ENCODE measurements around the gene POLR3E. TPM values are rescaled to one million over a fixed set of nuclear protein-coding genes. Genes with fewer than 3 reads are reported as not detected.
"Not testable (repeated sequence)": the region's sequence is repeated elsewhere in the genome, so short reads cannot be mapped to it uniquely, and the experiment has no call there.

The POLR3E gene
- total RNA-seq, 1 donor from 2014 or later: 102 TPM

GRCh38 chr16:22337849-22338635 lies 40.8 kb downstream of the POLR3E start:
- DNase-seq: no peak
- Mint-ChIP-seq H3K9me3 (peaks cover 29% of the 10 kb centered on the region), H3K4me1 (peaks cover 19% of the 10 kb centered on the region), H3K36me3 (ENCODE audit: low read depth) (peaks cover 92% of the 10 kb centered on the region), H3K4me3 (peak overlapping the region; percentile 1), H3K27me3 (no peaks in the 10 kb centered on the region), H3K27ac (peak overlapping the region; percentile 66)
- intact Hi-C loops (cut with micrococcal nuclease): loop anchor here (5.0 kb wide), 1 partner anchor 34 kb away; the partner anchor contains the start of gene CDR2

GRCh38 chr16:22340945-22341344 lies 43.7 kb downstream of the POLR3E start:
- Mint-ChIP-seq H3K27me3 (no peaks in the 10 kb centered on the region), H3K4me3 (no peak overlapping the region), H3K4me1 (peaks cover 19% of the 10 kb centered on the region), H3K9me3 (peaks cover 29% of the 10 kb centered on the region), H3K36me3 (ENCODE audit: low read depth) (peaks cover 77% of the 10 kb centered on the region), H3K27ac (no peak overlapping the region)
- intact Hi-C loops (cut with micrococcal nuclease): no loop called here
- DNase-seq: no peak

- Mint-ChIP-seq H3K9me3 (peaks cover 22% of the 10 kb centered on the region), H3K27ac (no peak overlapping the region), H3K4me1 (peaks cover 19% of the 10 kb centered on the region), H3K27me3 (no peaks in the 10 kb centered on the region), H3K36me3 (ENCODE audit: low read depth) (peaks cover 76% of the 10 kb centered on the region), H3K4me3 (no peak overlapping the region)
- intact Hi-C loops (cut with micrococcal nuclease): no loop called here
- no peak for DNase-seq
Observed at GRCh38 chr16:22342082-22342481, 44.9 kb downstream of the POLR3E start.

GRCh38 chr16:22346483-22346882 lies 49.3 kb downstream of the POLR3E start:
- H3K27me3 Mint-ChIP-seq: no peaks in the 10 kb centered on the region
- intact Hi-C loops (cut with micrococcal nuclease): no loop called here
- H3K4me1 Mint-ChIP-seq: peaks cover 10% of the 10 kb centered on the region
- no peak overlapping the region for H3K4me3 Mint-ChIP-seq
- H3K9me3 Mint-ChIP-seq: no peaks in the 10 kb centered on the region
- H3K36me3 Mint-ChIP-seq (ENCODE audit: low read depth): peaks cover 75% of the 10 kb centered on the region
- DNase-seq: no peak
- peak overlapping the region; percentile 23 for H3K27ac Mint-ChIP-seq

GRCh38 chr16:22347100-22347820 lies 50.1 kb downstream of the POLR3E start:
- no peak for DNase-seq
- peaks cover 9% of the 10 kb centered on the region for H3K4me1 Mint-ChIP-seq
- H3K27ac Mint-ChIP-seq: no peak overlapping the region
- intact Hi-C loops (cut with micrococcal nuclease): no loop called here
- H3K27me3 Mint-ChIP-seq: no peaks in the 10 kb centered on the region
- H3K9me3 Mint-ChIP-seq: no peaks in the 10 kb centered on the region
- peaks cover 72% of the 10 kb centered on the region for H3K36me3 Mint-ChIP-seq (ENCODE audit: low read depth)
- no peak overlapping the region for H3K4me3 Mint-ChIP-seq

GRCh38 chr16:22348291-22348690 lies 51.1 kb downstream of the POLR3E start:
- Mint-ChIP-seq H3K36me3 (ENCODE audit: low read depth) (peaks cover 67% of the 10 kb centered on the region), H3K4me1 (peaks cover 10% of the 10 kb centered on the region), H3K27me3 (no peaks in the 10 kb centered on the region), H3K4me3 (no peak overlapping the region), H3K27ac (no peak overlapping the region), H3K9me3 (no peaks in the 10 kb centered on the region)
- no peak for DNase-seq
- intact Hi-C loops (cut with micrococcal nuclease): no loop called here

- H3K36me3 Mint-ChIP-seq (ENCODE audit: low read depth): peaks cover 66% of the 10 kb centered on the region
- H3K9me3 Mint-ChIP-seq; intact Hi-C loops (cut with micrococcal nuclease); DNase-seq; H3K27ac Mint-ChIP-seq; H3K27me3 Mint-ChIP-seq; H3K4me3 Mint-ChIP-seq: not testable (repeated sequence)
- H3K4me1 Mint-ChIP-seq: peaks cover 34% of the 10 kb centered on the region
Observed at GRCh38 chr16:22351017-22351416, 53.8 kb downstream of the POLR3E start.

GRCh38 chr16:22352140-22352539 lies 54.9 kb downstream of the POLR3E start:
- intact Hi-C loops (cut with micrococcal nuclease): no loop called here
- Mint-ChIP-seq H3K27me3 (no peaks in the 10 kb centered on the region), H3K27ac (peak overlapping the region; percentile 95), H3K36me3 (ENCODE audit: low read depth) (peaks cover 56% of the 10 kb centered on the region), H3K9me3 (peaks cover 3% of the 10 kb centered on the region), H3K4me1 (peaks cover 34% of the 10 kb centered on the region), H3K4me3 (no peak overlapping the region)
- DNase-seq: no peak

GRCh38 chr16:22352723-22353122 lies 55.5 kb downstream of the POLR3E start:
- intact Hi-C loops (cut with micrococcal nuclease): loop anchor here (1.0 kb wide), 1 partner anchor 22 kb away; the partner anchor contains the start of gene CDR2
- H3K4me3 Mint-ChIP-seq: no peak overlapping the region

GRCh38 chr16:22353191-22353919 lies 56.1 kb downstream of the POLR3E start:
- peak overlapping the region; percentile 49 for H3K4me3 Mint-ChIP-seq

More at GRCh38 chr16:22352723-22353122, 55.5 kb downstream of the POLR3E start:
- DNase-seq: no peak
- Mint-ChIP-seq H3K36me3 (ENCODE audit: low read depth) (peaks cover 55% of the 10 kb centered on the region), H3K27me3 (no peaks in the 10 kb centered on the region), H3K9me3 (peaks cover 3% of the 10 kb centered on the region), H3K4me1 (peaks cover 38% of the 10 kb centered on the region), H3K27ac (peak overlapping the region; percentile 95)

GRCh38 chr16:22353933-22354541 lies 56.8 kb downstream of the POLR3E start:
- Mint-ChIP-seq H3K27ac (peak overlapping the region; percentile 95), H3K4me1 (peaks cover 48% of the 10 kb centered on the region), H3K27me3 (no peaks in the 10 kb centered on the region), H3K9me3 (peaks cover 3% of the 10 kb centered on the region), H3K4me3 (peak overlapping the region; percentile 49), H3K36me3 (ENCODE audit: low read depth) (peaks cover 47% of the 10 kb centered on the region)
- intact Hi-C loops (cut with micrococcal nuclease): loop anchor here (1.0 kb wide), 1 partner anchor 20 kb away; the partner anchor contains the start of gene CDR2
- no peak for DNase-seq

More at GRCh38 chr16:22353191-22353919, 56.1 kb downstream of the POLR3E start:
- H3K27ac Mint-ChIP-seq: peak overlapping the region; percentile 95
- H3K36me3 Mint-ChIP-seq (ENCODE audit: low read depth): peaks cover 53% of the 10 kb centered on the region
- H3K27me3 Mint-ChIP-seq: no peaks in the 10 kb centered on the region
- H3K4me1 Mint-ChIP-seq: peaks cover 43% of the 10 kb centered on the region
- peaks cover 3% of the 10 kb centered on the region for H3K9me3 Mint-ChIP-seq
- intact Hi-C loops (cut with micrococcal nuclease): loop anchor here (1.0 kb wide), 1 partner anchor 21 kb away; the partner anchor contains the start of gene CDR2
- peak; percentile 75 for DNase-seq

GRCh38 chr16:22355487-22355908 lies 58.3 kb downstream of the POLR3E start:
- intact Hi-C loops (cut with micrococcal nuclease): no loop called here
- Mint-ChIP-seq H3K27ac (peak overlapping the region; percentile 67), H3K9me3 (peaks cover 3% of the 10 kb centered on the region), H3K4me3 (peak overlapping the region; percentile 19), H3K4me1 (peaks cover 57% of the 10 kb centered on the region), H3K27me3 (no peaks in the 10 kb centered on the region), H3K36me3 (ENCODE audit: low read depth) (peaks cover 42% of the 10 kb centered on the region)
- DNase-seq: peak; percentile 67

Data from activated CD4-positive, alpha-beta T cell treated with anti-CD3 and anti-CD28 coated beads, Interleukin-2, amount 10 ng/mL, durations not matched to agents 24 days and 14 days (primary cell).